ENCODE results near the gene NAV3. TPM values are rescaled to one million over a fixed set of nuclear protein-coding genes. Genes with fewer than 3 reads are reported as not detected.

Gene NAV3
- total RNA-seq, 2 donors from 2014 or later: 0.20 to 1.9 TPM

GRCh38 chr12:77808534-77808933, 22.2 kb upstream of the NAV3 start:
- H3K27me3 Mint-ChIP-seq (ENCODE audit: insufficient read depth): no peaks in the 10 kb centered on the region
- Histone ChIP-seq H3K9ac (ENCODE audit: extremely low read depth, low read length, poor library complexity, severe bottlenecking) (no peak overlapping the region), H3K27ac (ENCODE audit: low read depth, low read length) (no peak overlapping the region), H3K4me3 (ENCODE audit: low read length) (no peak overlapping the region), H3K36me3 (ENCODE audit: control insufficient read depth, insufficient read depth, low read length) (no peaks in the 10 kb centered on the region), H3K4me1 (ENCODE audit: control insufficient read depth, insufficient read depth, low read length) (no peaks in the 10 kb centered on the region), H3K27me3 (ENCODE audit: control insufficient read depth, insufficient read depth, low read length, poor library complexity, severe bottlenecking) (no peaks in the 10 kb centered on the region), H3K9me3 (ENCODE audit: control insufficient read depth, low read length) (no peaks in the 10 kb centered on the region)
- TF ChIP-seq CTCF (conservative IDR thresholded peaks at IDR 0.05): peak; percentile 29
- peaks cover 5% of the 10 kb centered on the region for H3K4me1 Mint-ChIP-seq
- H3K27ac Mint-ChIP-seq: no peak overlapping the region
- H3K4me3 Mint-ChIP-seq: no peak overlapping the region
- no peaks in the 10 kb centered on the region for H3K36me3 Mint-ChIP-seq (ENCODE audit: low read depth)
- peaks cover 12% of the 10 kb centered on the region for H3K9me3 Mint-ChIP-seq
- WGBS, 2 experiments (ENCODE audit: insufficient coverage in 1 of 2, insufficient read length in 1 of 2): 91 to 94% methylated on average over 4 to 9 of the region's 9 CpGs
- peak; percentile 65 for DNase-seq

- Mint-ChIP-seq H3K4me1 (peaks cover 3% of the 10 kb centered on the region), H3K27me3 (ENCODE audit: insufficient read depth) (no peaks in the 10 kb centered on the region), H3K9me3 (no peaks in the 10 kb centered on the region), H3K36me3 (ENCODE audit: low read depth) (no peaks in the 10 kb centered on the region), H3K4me3 (no peak overlapping the region), H3K27ac (no peak overlapping the region)
- Histone ChIP-seq H3K36me3 (ENCODE audit: control insufficient read depth, insufficient read depth, low read length) (no peaks in the 10 kb centered on the region), H3K4me1 (ENCODE audit: control insufficient read depth, insufficient read depth, low read length) (no peaks in the 10 kb centered on the region), H3K27me3 (ENCODE audit: control insufficient read depth, insufficient read depth, low read length, poor library complexity, severe bottlenecking) (no peaks in the 10 kb centered on the region), H3K9ac (ENCODE audit: extremely low read depth, low read length, poor library complexity, severe bottlenecking) (no peak overlapping the region), H3K9me3 (ENCODE audit: control insufficient read depth, low read length) (no peaks in the 10 kb centered on the region), H3K4me3 (ENCODE audit: low read length) (no peak overlapping the region), H3K27ac (ENCODE audit: low read depth, low read length) (no peak overlapping the region)
- no peak for DNase-seq
- no peak for TF ChIP-seq CTCF (conservative IDR thresholded peaks at IDR 0.05)
- WGBS, 2 experiments (ENCODE audit: insufficient coverage in 1 of 2, insufficient read length in 1 of 2): 94 to 100% methylated on average over 2 of the region's 2 CpGs
These were observed 17.1 kb upstream of the NAV3 start for GRCh38 chr12:77813558-77813957.

GRCh38 chr12:77814386-77814785, 16.3 kb upstream of the NAV3 start:
- Mint-ChIP-seq H3K9me3 (no peaks in the 10 kb centered on the region), H3K27ac (no peak overlapping the region), H3K4me1 (peaks cover 3% of the 10 kb centered on the region), H3K4me3 (no peak overlapping the region), H3K36me3 (ENCODE audit: low read depth) (no peaks in the 10 kb centered on the region), H3K27me3 (ENCODE audit: insufficient read depth) (no peaks in the 10 kb centered on the region)
- no peaks in the 10 kb centered on the region for H3K9me3 ChIP-seq (ENCODE audit: control insufficient read depth, low read length)
- no peak overlapping the region for H3K4me3 ChIP-seq (ENCODE audit: low read length)
- TF ChIP-seq CTCF (conservative IDR thresholded peaks at IDR 0.05): no peak
- H3K27ac ChIP-seq (ENCODE audit: low read depth, low read length): no peak overlapping the region
- H3K4me1 ChIP-seq (ENCODE audit: control insufficient read depth, insufficient read depth, low read length): no peaks in the 10 kb centered on the region
- no peak for DNase-seq
- H3K36me3 ChIP-seq (ENCODE audit: control insufficient read depth, insufficient read depth, low read length): no peaks in the 10 kb centered on the region
- H3K27me3 ChIP-seq (ENCODE audit: control insufficient read depth, insufficient read depth, low read length, poor library complexity, severe bottlenecking): no peaks in the 10 kb centered on the region
- no peak overlapping the region for H3K9ac ChIP-seq (ENCODE audit: extremely low read depth, low read length, poor library complexity, severe bottlenecking)
- WGBS, 2 experiments (ENCODE audit: insufficient coverage in 1 of 2, insufficient read length in 1 of 2): 81 to 100% methylated on average over 1 of the region's 1 CpG
